Activated B cell treated with CpG ODN at 0.5 μM for 24 hours (primary cell): ENCODE measurements around the gene TSN. TPM values are rescaled to one million over a fixed set of nuclear protein-coding genes. Genes with fewer than 3 reads are reported as not detected.

Source experiments
- ATAC-seq: fragments of 200-7000 bp; cut with Tn5 transposase; one replicate; pipeline ENCODE4 v1.10.0; 2021; ENCODE audit warnings: low read depth, mild to moderate bottlenecking, moderate library complexity
- CTCF ChIA-PET: fragments of 350-600 bp; sonication (Branson Sonifier 250); formaldehyde crosslinking; loops from one replicate; lab custom pipeline; 2021; ENCODE audit warnings: antibody characterized with exemption; lab: Charles Lee
- POLR2A ChIA-PET: fragments of 350-600 bp; sonication (Branson Sonifier 250); formaldehyde crosslinking; loops from one replicate; lab custom pipeline; 2021; ENCODE audit warnings: antibody characterized with exemption; lab: Charles Lee
- DNase-seq: peaks from one replicate; pipeline ENCODE4 v3.0.0; 2022
- H3K27ac Mint-ChIP-seq: one replicate; pipeline ENCODE4 v1.8.0; 2020; ENCODE audit warnings: mixed read lengths
- H3K27me3 Mint-ChIP-seq: one replicate; pipeline ENCODE4 v1.8.0; 2021; ENCODE audit warnings: mixed read lengths
- H3K36me3 Mint-ChIP-seq: one replicate; pipeline ENCODE4 v1.8.0; 2021; ENCODE audit warnings: low read depth, mixed read lengths
- H3K4me1 Mint-ChIP-seq: one replicate; pipeline ENCODE4 v1.8.0; 2021; ENCODE audit warnings: mixed read lengths
- H3K4me3 Mint-ChIP-seq: one replicate; pipeline ENCODE4 v1.8.0; 2020; ENCODE audit warnings: mild to moderate bottlenecking, mixed read lengths
- H3K9me3 Mint-ChIP-seq: one replicate; pipeline ENCODE4 v1.8.0; 2020; ENCODE audit warnings: mixed read lengths
- intact Hi-C: fragments of 100-400 bp; cut with micrococcal nuclease; formaldehyde crosslinking; loops from one replicate; pipeline ENCODE4 v1.15.1; 2024
- total RNA-seq: library from RNA; stranded (reverse); gene quantifications from 2 replicates; pipeline ENCODE4 v1.2.3, GENCODE V29; 2022
- TF ChIP-seq, protein P1 (sequence below): fragments of 200-600 bp; IDR thresholded peaks from one replicate; pipeline ENCODE4 v1.8.0; 2022; ENCODE audit warnings: antibody characterized with exemption, mild to moderate bottlenecking

TSN gene
- total RNA-seq, 1 donor from 2014 or later = 60.8 TPM

DNA sequence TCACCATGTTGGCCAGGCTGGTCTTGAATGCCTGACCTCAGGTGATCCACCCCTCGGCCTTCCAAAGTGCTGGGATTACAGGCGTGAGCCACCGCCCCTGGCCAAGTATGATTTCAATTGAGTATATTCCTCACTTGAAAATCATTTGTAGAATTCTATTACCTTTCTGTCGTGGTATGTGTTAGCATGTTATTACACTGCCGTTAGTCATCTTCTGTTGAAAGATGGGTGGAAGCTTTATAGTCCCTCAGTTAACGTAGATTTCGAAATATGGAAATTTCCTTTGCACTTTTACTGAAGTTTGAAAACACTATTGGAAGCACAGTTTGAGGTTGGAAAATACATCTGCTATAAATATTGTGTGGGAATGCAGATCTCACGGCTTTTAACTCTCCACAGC lies 33.5 kb upstream of the TSN start:
- H3K4me3 Mint-ChIP-seq = no peak overlapping the region
- DNase-seq = no peak
- peaks cover 3% of the 10 kb centered on the region for H3K4me1 Mint-ChIP-seq
- H3K36me3 Mint-ChIP-seq = peaks cover 16% of the 10 kb centered on the region
- intact Hi-C loops = no loop called here
- H3K27ac Mint-ChIP-seq = no peak overlapping the region
- ATAC-seq = no peak
- no peaks in the 10 kb centered on the region for H3K27me3 Mint-ChIP-seq
- ChIA-PET CTCF (interaction anchor here (1.4 kb wide), 1 partner anchor 191 kb away, joined by 3 read pairs; the partner anchor contains the start of gene RNU4ATAC), POLR2A (interaction anchor here (0.9 kb wide), 1 partner anchor 191 kb away, joined by 5 read pairs; the partner anchor contains the start of gene RNU4ATAC)
- TF ChIP-seq, protein P1, sequence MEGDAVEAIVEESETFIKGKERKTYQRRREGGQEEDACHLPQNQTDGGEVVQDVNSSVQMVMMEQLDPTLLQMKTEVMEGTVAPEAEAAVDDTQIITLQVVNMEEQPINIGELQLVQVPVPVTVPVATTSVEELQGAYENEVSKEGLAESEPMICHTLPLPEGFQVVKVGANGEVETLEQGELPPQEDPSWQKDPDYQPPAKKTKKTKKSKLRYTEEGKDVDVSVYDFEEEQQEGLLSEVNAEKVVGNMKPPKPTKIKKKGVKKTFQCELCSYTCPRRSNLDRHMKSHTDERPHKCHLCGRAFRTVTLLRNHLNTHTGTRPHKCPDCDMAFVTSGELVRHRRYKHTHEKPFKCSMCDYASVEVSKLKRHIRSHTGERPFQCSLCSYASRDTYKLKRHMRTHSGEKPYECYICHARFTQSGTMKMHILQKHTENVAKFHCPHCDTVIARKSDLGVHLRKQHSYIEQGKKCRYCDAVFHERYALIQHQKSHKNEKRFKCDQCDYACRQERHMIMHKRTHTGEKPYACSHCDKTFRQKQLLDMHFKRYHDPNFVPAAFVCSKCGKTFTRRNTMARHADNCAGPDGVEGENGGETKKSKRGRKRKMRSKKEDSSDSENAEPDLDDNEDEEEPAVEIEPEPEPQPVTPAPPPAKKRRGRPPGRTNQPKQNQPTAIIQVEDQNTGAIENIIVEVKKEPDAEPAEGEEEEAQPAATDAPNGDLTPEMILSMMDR = no peak
- H3K9me3 Mint-ChIP-seq = no peaks in the 10 kb centered on the region

DNA sequence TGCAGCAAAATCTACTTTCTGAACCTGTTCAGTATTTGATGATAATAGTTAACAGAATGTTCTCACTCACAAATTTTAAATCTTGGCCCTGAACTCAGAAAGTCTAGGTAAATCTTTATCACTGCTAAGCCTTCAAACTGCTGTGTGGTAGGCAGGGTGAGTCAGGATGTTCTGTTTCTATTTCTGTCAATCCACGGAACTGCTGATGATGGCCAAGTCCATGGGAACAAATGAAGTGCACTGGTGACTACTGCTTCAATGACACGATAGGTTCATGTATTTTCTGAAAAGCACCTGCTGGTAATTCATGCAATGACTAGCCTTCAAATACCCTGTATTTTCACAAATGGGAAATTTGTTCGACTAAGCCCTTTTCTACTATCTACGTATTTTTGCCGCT lies 33.0 kb upstream of the TSN start:
- Mint-ChIP-seq H3K4me3 (no peak overlapping the region), H3K9me3 (no peaks in the 10 kb centered on the region), H3K27ac (no peak overlapping the region), H3K27me3 (no peaks in the 10 kb centered on the region), H3K36me3 (peaks cover 20% of the 10 kb centered on the region), H3K4me1 (peaks cover 3% of the 10 kb centered on the region)
- TF ChIP-seq, protein P1 = no peak
- intact Hi-C loops = no loop called here
- POLR2A ChIA-PET = interaction anchor here (0.9 kb wide), 1 partner anchor 192 kb away, joined by 5 read pairs; the partner anchor contains the start of gene RNU4ATAC
- ATAC-seq = no peak
- CTCF ChIA-PET = no interaction called here
- DNase-seq = no peak

DNA sequence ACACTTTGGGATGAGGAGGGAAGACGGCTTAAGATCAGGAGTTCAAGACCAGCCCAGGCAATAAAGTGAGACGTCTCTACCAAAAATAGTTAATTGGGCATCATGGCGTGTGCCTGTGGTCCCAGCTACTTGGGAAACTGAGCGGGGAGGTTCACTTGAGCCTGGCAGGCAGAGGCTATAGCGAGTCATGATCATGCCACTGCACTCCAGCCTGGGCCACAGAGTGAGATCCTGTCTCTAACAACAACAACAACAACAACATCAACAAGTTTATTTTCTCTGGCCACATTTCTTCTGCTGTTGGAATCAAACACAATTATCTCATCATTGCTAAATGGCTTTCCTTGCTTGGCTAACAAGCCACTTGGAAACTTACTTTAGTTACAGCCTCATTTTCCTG lies 32.1 kb upstream of the TSN start:
- no peaks in the 10 kb centered on the region for H3K9me3 Mint-ChIP-seq
- H3K27me3 Mint-ChIP-seq = no peaks in the 10 kb centered on the region
- intact Hi-C loops = no loop called here
- ChIA-PET CTCF (no interaction called here), POLR2A (no interaction called here)
- H3K27ac Mint-ChIP-seq = no peak overlapping the region
- DNase-seq = no peak
- H3K36me3 Mint-ChIP-seq = peaks cover 28% of the 10 kb centered on the region
- no peak for ATAC-seq
- no peak overlapping the region for H3K4me3 Mint-ChIP-seq
- TF ChIP-seq, protein P1 = no peak
- H3K4me1 Mint-ChIP-seq = peaks cover 3% of the 10 kb centered on the region

DNA sequence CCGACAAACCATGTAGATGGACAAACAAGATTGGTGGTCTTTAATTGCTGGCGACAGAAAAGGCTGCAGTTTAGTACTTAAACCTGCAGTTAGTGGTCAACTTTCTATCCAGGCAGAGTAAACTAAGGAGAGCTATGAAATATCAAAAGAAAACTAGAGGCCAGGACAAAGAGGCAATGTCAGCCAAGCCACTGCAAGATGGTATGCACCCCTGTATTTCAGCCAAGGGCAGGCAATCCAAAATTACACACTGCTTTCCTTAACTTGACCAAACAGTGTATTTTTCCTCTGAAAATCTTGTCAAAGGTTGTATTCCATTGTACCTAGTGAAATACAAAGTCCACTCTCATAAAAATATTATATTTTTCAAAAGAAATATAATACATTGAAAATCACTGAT lies 28.1 kb upstream of the TSN start:
- no peaks in the 10 kb centered on the region for H3K9me3 Mint-ChIP-seq
- ChIA-PET POLR2A (no interaction called here), CTCF (no interaction called here)
- DNase-seq (no peak), ATAC-seq (no peak)
- H3K27me3 Mint-ChIP-seq = no peaks in the 10 kb centered on the region
- TF ChIP-seq, protein P1 = no peak
- H3K27ac Mint-ChIP-seq = no peak overlapping the region
- intact Hi-C loops = no loop called here
- H3K4me1 Mint-ChIP-seq = no peaks in the 10 kb centered on the region
- no peak overlapping the region for H3K4me3 Mint-ChIP-seq
- H3K36me3 Mint-ChIP-seq = peaks cover 66% of the 10 kb centered on the region

DNA sequence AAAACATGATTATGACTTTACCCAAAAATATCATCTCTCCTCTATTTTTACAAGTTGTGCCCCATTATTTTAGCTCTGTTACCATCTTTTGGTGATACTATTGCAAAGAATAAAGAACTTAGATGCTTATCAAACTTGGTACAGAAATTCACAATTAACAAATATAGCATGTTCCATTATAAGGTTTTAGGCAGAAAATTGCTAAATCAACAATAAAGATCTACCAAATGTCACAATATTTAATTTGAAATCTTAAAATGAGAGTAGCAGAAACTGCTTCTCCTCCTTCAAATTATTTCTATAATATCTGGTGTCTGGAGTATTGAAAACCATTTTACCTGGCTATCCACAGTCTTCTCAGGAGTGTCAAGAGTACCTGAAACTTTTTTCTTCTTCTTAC lies 27.5 kb upstream of the TSN start:
- no peak for ATAC-seq
- no peak for DNase-seq
- POLR2A ChIA-PET = no interaction called here
- H3K9me3 Mint-ChIP-seq = no peaks in the 10 kb centered on the region
- no peak overlapping the region for H3K27ac Mint-ChIP-seq
- H3K4me3 Mint-ChIP-seq = no peak overlapping the region
- intact Hi-C loops = no loop called here
- TF ChIP-seq, protein P1 = no peak
- H3K36me3 Mint-ChIP-seq = peaks cover 68% of the 10 kb centered on the region
- H3K4me1 Mint-ChIP-seq = no peaks in the 10 kb centered on the region
- CTCF ChIA-PET = no interaction called here
- no peaks in the 10 kb centered on the region for H3K27me3 Mint-ChIP-seq
